ENCODE data around the gene SUSD4.

DNA sequence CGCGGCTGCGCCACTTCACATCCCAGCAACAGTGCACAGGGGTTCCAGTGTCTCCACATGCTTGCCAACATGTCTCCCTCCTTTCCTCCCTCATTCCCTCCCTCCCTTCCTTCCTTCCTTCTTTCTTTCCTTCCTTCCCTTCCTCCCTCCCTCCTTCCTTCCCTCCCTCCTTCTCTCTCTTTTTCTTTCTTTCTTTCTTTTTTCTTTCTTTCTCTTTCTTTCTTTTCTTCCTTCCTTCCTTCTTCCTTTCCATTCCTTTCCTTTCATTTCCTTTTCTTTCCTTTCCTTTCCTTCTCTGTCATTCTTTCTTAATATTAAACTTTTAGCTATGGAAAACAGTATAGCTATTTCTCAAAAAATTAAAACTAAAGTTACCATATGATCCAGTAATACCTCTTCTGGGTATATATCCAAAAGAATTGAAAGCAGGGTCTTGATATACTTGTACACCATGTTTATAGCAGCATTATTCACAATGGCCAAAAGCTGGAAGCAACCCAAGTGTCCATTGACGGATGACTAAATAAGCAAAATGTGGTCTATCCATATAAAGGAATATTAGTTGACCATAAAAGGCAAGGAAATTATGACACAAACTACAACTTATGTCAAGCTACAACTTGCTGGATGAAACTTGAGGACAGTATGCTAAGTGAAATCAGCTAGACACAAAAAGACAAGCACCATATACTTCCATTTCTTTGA, 165.9 kb downstream of the SUSD4 start:
- TF ChIP-seq CTCF (IDR thresholded peaks at IDR 0.05), result no peak
- TF ChIP-seq POLR2A (IDR thresholded peaks at IDR 0.05), result no peak

Measured in adrenal gland (tissue), 5 donors.